HG02759 (cell line): Measurements from ENCODE around the gene PSD4.

Experiments used
- ATAC-seq: cut with Tn5 transposase; IDR thresholded peaks from one replicate; pipeline ENCODE4 v1.9.1; 2021; ENCODE audit warnings: mild to moderate bottlenecking, moderate library complexity; ENCODE audit not compliant: unreplicated experiment

Gene PSD4

DNA sequence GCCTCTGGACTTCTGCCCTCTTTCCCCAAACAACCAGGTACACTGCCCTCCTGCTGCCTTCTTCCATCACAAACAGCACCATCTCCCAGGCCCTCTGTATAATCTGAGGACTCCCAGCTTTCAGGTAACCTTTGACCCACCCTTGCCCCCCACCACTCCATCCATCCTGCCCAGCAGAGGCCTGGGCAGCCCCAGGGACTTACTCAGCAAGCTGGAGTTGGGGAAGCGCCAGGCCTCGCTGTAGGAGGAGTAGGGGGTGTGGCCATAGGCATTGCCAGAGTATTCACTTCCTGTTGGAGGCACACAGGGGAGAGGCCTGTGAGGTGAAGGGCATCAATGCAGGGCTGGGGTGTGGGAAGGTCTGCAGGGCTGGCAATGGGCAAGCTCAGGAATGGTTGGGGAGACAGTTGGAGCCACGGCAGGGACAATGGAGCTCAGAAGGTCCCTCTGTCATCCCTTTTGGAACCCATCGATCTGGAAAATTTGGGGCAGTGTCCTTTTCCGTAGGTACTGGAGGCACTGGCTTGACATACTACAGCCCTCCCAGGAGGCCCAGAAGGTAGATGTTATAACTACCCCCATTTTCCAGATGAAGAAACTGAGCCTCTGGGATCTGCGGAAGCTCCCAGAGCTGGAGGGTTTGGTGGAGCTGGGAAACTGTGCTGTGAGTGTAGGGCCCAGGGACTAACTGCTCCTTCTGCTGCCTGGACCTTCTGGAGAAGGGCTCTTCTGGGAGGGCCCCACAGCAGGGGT lies 46.3 kb downstream of the PSD4 start:
- ATAC-seq: no peak

DNA sequence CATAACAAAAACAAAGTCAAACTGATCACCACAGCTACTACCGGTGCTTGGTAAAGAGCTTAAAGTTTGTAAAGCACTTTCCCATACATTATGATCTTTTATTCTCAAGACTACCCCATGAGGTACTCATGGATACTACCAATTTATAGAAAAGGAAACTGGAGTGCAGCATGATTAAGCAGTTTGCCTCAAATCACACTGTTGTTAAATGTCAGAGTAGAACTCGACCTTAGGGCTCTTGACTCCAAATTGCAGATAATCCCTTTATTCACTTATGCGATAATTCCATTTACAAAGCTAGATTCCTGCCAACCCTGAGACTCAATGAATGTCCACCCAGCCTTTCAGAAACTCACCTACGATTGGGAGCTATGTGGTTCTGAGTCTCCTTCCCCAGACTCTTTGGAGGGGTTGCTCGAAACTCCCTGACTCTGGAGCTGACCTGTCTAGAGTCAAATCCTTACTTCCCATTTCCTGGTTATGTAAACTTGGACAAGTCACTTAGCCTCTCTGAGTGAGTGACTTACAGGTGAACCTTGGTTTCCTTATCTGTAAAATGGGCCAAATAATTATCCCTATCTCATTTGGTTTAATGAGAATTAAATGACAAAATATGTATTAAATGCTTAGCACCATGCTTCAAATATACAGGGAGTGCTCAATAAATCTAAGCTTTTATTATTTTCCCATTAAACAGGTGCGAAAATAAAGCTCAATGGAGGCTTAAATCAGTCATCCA lies 47.4 kb downstream of the PSD4 start:
- ATAC-seq: no peak

DNA sequence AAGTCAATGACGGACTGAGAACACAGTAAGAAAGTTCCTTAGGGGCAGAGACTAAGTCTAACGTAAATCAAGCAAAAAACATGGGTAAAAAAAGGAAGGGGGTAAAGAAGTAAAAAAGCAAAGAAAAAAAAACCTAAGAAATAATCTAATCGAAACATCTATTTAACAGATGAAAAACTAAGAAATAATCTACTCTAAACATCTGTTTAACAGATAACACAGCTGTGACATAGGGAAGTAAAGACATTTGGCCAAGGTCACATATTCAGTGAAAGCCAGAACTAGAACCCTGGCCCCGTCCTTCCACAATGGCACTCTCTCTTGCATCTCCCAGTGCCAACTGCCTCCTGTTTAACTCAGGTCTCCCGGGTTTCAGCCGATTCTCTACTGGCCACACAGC lies 48.1 kb downstream of the PSD4 start:
- ATAC-seq: no peak

DNA sequence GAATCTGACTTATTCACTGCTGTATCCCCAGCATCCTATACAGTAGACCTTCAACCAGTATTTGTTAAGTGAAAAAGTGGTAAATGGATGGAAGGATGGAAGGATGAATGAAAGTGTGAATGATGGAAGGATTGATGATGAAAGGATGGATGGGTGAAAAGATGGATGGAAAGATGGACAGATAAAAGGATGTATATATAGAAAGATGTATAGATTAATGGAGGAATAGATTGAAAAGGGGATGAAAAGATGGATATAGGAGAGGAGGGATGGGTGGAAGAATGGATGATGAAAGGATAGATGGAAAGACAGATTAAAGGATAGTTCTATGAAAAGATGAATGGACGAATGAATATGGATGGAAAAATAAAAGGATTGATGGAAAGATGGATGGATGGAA lies 50.0 kb downstream of the PSD4 start:
- no peak for ATAC-seq

DNA sequence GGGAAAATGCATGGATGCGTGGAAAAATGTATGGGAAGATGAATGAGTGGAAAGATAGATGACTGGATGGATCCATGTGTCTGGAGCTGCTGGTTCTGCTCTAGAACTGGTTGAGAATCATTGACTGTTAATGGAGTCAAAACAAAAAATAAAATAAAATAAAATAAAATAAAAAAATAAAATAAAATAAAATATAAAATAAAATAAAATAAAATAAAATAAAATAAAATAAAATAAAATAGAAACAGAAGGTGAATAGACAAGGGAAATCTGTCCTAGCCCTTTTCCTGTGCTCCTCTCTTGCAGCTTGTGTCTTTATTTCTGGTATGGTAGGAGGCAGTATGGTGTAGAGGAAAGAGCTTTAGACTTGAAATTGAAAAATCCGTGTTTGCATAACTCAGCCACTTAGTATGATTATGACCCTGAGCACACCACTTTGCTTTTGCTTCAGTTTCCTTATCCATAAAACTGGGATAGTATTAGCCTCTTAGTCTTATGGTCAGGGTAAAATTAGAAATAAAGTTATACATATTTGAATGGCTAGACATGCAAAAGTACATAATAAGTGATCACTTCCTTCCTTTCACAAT lies 51.0 kb downstream of the PSD4 start:
- ATAC-seq: no peak

DNA sequence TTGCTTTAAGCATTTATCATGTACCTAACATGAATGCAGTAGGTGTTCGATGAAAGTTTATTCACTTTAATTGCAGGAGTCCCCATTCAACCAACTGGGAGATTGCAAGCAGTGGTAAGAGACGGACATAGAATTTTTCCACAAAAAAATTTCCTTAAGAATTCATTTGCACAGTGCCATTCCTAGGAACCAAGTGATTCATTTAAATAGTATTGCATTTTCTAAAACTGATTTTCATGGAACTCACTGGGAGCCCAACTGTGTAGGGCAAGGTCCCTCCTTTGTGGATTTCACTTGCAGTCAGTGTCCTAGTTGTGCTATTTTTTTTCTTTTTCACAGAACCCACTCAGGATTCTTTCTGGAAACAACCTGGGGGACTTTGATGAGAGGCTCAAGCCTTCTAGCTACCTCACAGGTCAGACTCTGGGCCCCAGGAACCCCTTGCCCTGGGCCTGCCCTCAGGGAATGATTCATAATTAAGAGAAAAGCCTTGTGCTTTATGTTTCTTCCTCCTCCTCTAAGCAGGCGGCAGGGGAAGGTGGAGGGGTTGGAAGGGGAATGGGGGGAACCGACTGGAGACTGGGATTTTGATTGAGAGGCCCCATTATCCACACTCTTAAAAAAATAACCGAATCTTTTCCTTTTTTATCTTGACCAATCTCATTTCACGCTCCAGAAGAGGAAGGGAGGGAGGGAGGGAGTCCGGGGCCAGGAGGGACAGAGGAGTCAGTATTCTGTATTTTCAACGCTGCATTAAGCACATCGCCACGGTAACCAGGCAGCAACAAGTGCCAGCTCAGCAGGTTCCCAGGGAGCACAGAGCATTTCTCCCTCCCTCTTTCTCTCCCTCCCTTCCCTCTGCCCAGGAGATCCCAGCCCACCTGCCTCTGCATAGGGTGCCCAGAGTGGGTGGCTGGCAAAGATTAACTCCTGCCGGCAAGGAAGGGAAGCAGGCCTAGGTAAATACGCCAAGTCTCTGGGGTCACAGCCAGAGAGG lies 51.8 kb downstream of the PSD4 start:
- no peak for ATAC-seq

DNA sequence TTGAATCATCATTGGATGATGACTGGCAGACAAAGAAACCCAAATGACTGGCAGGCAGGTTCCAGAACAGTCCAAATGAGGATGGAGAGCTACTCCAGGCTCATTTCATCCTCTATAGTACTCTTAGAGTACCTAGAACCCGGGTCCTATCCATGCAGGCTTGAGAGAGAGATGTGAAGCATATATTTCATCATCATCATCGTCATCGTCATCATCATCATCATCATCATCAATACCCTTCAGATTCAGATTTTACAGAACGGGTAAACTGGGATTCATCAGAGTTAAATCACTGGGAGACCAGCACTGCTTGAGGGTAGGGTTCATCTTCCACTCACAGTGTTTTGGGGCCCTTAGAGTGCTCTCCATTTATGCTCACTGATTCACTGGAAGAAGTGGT lies 52.7 kb downstream of the PSD4 start:
- no peak for ATAC-seq

DNA sequence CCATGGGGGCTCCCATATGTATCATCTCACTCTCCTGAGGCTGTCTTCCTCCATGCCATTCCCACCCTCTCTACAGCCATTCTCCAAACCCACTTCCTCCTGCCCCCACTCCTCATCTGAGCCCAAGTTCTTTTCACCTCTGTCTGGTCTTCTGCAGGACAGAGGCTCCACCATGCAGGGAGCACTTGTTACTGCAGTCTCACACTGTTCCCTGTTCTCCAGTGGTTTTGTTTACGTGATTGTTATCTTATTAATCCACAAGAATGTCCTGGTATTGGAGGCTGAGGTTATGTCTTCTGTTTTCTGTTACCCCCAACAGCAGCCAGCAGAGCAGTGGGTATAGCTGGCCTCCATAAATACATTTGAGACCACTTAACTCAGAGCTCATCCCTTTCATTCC lies 53.5 kb downstream of the PSD4 start:
- ATAC-seq: no peak

DNA sequence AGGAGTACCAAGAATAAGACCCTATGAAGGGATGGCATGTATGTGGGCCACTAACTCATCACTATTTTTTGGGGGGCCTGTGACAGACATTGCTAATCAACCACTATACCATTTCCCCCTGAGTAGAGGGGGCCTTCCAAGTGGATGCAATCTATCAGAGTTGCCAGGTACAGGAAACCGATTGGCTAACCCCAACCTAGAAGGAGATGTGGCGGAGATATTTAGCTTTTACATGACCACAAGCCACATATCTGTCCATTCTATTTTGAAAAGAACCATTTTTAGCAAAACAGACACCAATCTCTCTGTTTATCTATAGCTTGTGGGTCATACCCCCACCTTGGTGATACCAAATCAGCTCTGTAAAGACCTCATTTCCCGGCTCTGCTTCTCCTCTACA lies 53.9 kb downstream of the PSD4 start:
- no peak for ATAC-seq

DNA sequence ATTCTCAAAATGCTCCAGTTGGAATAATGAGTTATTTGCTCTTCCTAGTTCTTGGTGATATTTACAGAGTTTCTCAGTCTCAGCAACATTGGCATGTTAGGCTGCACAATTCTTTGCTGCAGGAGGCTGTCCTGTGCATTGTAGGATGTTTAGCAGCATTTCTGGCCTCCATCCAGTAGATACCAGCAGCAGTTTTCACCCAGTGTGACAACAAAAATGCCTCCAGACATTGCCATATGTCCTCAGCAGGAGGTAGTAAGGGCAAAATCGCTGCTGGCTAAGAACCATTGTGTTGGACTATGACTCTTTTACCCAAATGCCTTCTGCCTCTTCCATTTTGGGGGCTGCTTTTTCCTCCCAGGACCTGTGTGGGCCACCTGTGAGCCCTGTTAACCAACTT lies 54.6 kb downstream of the PSD4 start:
- no peak for ATAC-seq

DNA sequence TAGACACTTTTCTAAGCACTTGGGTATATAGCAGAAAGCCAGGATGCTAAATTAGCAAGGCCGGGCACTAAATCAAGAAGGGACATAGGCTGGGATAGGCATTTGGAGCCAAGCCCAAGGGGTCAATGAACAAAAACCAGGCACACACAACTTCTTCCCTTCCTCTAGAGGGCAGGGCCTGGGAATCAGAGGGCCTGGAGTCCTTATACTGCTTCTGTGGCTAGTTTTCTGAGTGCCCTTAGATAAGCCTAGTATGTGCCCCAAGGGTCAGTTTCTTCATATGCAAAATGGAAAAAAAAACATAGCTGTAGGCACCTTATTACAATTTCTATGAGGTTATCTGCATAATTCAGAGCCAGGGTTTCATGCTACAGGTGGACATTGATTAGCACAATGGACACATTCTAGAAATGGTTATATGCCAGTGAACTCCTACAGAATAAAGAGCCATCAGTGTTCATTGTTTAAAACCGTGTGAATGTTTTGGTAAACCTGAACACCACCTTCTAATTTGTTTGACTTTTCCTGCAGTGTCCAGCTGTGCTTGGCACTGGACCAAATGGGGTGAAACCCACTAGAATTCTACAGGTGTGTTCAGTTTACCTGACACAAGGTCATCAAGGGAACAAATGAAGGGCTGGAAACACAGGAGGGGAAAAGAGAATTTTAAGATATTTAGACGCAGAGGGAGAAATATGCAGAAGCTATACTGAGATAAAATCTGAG lies 55.4 kb downstream of the PSD4 start:
- no peak for ATAC-seq

DNA sequence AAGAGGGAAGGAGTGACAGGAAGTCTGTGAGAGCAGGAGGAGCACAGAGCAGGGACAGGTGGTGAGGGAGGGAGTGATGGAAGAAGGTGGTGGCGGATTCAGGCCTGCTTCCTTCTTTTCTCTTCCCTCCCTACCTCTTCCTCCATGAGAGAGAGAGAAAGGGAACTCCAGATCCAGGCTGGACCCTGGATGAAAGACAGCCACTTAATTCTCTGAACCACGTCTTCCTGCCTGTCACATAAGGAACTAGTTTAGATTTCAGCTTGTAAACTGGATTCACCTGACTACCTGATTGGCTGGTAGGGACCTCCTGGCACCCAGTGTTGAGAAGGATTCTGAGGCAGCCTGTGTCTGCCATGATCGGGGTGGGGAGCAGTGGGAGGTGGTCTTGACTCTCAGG lies 56.0 kb downstream of the PSD4 start:
- no peak for ATAC-seq

DNA sequence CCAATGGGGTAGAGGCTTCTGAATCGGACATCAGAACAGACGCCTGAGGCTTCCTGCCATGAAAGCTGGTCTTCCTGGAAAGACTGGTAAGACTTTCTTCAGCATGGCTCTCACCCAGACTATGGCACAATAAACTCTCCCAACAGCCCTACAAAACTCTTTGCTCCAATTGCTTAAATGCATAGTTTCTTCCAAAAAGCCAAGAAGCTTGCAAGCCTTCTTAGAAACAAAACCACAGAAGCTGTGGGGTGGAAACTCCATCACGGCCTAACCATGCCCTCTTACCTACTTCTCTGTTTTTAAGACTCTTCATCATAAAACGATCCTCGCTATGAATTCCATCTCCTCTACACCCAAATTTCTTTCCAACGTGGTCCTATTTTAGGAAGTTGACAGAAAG lies 56.8 kb downstream of the PSD4 start:
- ATAC-seq: no peak

DNA sequence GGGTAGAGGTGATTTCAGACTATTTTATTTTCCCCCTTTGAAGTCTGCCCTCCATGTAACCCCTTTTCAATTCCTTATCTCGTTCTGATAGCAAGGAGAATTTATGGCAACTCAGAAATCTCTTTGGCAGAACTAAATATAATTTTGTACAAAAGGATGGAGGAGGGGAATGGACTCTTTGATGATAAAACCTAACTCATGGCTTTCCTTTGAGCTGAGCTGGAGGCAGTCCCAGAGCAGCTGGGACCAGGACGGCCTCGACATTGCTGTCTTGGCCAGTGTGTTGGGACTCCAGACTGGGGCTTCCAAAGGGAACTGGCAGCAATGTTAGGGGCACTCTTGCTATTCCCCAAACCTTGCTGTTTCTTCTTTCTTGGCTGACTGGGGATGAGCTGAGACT lies 57.3 kb downstream of the PSD4 start:
- ATAC-seq: no peak

DNA sequence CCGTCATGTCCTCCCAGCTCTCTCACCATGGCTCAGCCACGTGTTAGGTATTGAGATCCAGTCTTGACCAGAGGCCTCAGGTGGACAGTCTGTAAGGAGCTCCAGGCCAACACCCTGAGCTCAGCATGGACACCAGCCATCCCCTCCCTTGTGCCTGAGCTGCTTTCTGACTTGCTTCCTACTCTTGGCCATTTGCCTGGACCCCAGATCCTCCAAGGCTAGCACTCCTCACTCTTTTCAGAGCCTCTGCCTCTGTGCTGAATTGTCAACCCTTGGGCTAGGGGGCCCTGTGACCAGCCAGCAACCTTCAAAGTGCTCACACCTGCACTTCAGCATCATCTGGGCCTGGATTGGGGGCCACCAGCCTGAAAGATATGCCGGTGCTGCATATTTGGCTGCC lies 58.4 kb downstream of the PSD4 start:
- no peak for ATAC-seq

DNA sequence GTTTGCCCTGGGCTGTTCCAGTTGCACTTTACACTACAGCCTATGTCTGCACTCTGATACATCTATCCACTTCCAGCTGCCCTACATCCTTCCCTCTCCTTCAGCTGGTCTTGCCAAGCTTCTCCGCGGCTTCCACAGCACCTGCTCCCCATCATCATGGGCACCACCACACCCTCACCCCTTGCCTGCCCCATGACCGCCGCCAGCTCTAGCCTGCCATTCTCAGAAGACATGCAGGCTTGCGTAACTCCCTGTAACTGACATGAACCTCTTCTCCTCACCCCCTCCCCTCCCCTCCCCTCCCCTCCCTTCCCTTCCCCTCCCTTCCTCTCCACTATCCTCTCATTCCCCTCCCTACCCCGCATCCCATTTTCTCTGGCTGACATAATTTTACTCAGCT lies 59.0 kb downstream of the PSD4 start:
- ATAC-seq: no peak

DNA sequence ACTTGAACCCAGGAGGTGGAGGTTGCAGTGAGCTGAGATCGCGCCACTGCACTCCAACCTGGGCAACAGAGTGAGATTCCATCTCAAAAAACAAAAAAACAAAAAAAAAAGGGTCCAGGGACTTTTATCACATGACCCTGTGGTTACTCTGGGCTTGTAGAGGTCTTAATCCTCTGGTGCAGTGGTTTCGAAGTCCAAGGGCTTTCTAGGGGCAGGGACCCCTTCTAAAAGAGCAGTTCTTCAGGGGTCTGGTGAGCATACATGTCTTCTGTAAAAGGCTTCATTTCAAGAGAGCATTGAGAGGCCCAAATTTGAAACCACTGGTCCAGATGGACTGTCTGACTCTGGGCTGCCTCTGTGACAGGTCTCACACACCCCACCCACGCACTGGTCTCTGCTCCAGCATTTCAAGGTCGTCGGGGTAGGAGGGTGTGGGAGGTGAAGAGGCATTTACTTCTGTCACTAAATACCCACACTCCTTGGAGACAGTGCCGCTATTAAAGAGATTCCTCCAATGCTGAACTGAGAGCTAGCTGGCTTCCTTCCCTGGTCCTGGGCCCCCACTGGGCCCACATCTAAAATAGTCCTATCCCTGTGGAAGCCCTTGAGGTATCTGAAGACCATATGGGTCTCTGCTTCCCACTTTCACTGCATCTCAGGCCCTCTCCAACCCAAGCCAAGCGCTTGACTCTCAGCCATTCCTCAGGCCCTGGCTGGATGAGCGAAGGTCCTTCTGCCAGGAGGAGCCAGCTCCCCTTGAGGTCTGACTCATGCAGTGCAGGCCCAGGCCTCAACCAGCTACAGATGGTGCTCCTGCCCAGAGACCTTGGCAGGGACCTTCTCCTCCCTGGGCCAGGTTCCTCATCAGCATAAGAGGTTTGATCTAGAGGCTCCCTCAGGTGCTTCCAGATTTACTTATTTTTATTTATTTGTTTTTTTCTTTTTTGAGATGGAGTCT lies 60.1 kb downstream of the PSD4 start:
- no peak for ATAC-seq

DNA sequence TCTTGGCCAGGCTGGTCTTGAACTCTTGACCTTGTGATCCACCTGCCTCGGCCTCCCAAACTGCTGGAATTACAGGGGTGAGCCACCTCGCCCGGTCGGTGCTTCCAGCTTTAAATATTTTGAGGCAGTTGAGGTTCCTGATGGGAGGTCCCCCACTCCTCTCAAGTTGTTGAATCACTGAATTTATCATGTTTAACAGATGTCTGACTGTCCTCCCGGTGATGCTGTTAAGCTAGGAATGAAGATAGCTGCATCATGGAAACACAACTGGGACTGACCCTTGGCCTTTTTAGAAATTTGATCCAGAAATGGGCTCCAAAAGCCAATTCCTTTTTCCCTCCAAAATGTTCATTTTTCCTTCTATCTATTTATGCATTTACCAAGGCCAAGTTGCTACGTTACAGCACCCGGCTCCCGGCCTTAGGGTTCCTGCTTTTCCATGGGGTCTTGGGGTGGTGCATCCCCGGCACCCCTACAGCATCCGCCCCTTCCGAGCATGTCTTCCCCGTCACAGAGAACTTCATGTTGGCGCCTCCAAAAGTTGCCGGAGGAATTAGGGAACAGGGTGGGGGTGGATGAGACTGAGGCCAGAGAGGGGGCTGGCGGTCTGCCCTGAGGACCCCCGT lies 61.1 kb downstream of the PSD4 start:
- peak; percentile 18 for ATAC-seq
